ENCODE measurements around the gene PRADC1.
"Not testable (repeated sequence)": the region's sequence is repeated elsewhere in the genome, so short reads cannot be mapped to it uniquely, and the experiment has no call there.

PRADC1 gene

GRCh38 chr2:73202156-73203054, 30.6 kb downstream of the PRADC1 start, which contains the start of gene NOTO:
TSS of gene NOTO (plus strand) at chr2:73202574. CDS start at chr2:73202667, 93 bp downstream.
- H3K4me3 ChIP-seq (ENCODE audit: low read depth, low read length) = no peak within 1 kb of the TSS
- no peak for TF ChIP-seq CTCF (IDR thresholded peaks at IDR 0.05; ENCODE audit: borderline replicate concordance, insufficient read depth, low read depth, low read length)

- not testable (repeated sequence) for H3K4me3 ChIP-seq (ENCODE audit: low read depth, low read length)
These were observed 32.8 kb downstream of the PRADC1 start for GRCh38 chr2:73200281-73200680.

GRCh38 chr2:73197579-73197978, 35.5 kb downstream of the PRADC1 start:
- H3K4me3 ChIP-seq (ENCODE audit: low read depth, low read length) = no peak overlapping the region
- no peak for TF ChIP-seq CTCF (IDR thresholded peaks at IDR 0.05; ENCODE audit: borderline replicate concordance, insufficient read depth, low read depth, low read length)

- no peak for TF ChIP-seq CTCF (IDR thresholded peaks at IDR 0.05; ENCODE audit: borderline replicate concordance, insufficient read depth, low read depth, low read length)
- H3K4me3 ChIP-seq (ENCODE audit: low read depth, low read length) = no peak overlapping the region
These were observed 45.5 kb downstream of the PRADC1 start for GRCh38 chr2:73187549-73187948.

- no peak for TF ChIP-seq CTCF (IDR thresholded peaks at IDR 0.05; ENCODE audit: borderline replicate concordance, insufficient read depth, low read depth, low read length)
These were observed 47.1 kb downstream of the PRADC1 start for GRCh38 chr2:73185965-73186364.

More at GRCh38 chr2:73185965-73186364, 47.1 kb downstream of the PRADC1 start:
- H3K4me3 ChIP-seq (ENCODE audit: low read depth, low read length) = no peak overlapping the region

Data from GM12875 (cell line).